Measurements from ENCODE around the gene SMARCA2.

The SMARCA2 gene

GRCh38 chr9:2043243-2043642 is 28.1 kb downstream of the SMARCA2 start:
- DNase-seq: no peak

DNA sequence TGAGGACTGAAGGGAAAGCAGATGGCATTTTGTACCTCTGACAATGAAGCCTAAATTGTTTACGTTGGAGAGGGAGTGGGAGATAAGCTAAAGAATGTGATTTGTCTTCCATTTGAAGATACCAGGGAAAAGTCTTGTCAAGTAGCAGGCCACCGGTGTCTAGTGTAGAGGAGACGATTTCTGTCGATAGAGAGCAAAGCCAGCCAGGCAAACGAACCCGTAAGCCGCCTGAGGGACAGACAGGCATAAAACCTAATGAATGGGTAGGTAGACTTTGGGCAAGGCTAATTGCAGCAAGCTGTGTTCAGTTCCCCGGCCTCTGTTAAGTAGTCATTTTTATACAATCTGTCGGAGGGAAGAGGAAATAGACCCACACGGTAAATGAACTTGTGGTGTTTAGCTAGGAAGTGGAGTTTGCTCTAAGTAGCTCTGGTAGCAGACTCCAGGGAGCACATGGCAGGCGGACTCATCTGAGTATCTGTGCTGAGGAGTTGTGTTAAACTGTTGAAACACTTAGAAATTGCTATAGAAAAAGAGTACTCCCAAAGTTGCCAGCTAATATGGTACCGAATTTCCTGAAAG is 28.8 kb downstream of the SMARCA2 start:
- no peak for DNase-seq

DNA sequence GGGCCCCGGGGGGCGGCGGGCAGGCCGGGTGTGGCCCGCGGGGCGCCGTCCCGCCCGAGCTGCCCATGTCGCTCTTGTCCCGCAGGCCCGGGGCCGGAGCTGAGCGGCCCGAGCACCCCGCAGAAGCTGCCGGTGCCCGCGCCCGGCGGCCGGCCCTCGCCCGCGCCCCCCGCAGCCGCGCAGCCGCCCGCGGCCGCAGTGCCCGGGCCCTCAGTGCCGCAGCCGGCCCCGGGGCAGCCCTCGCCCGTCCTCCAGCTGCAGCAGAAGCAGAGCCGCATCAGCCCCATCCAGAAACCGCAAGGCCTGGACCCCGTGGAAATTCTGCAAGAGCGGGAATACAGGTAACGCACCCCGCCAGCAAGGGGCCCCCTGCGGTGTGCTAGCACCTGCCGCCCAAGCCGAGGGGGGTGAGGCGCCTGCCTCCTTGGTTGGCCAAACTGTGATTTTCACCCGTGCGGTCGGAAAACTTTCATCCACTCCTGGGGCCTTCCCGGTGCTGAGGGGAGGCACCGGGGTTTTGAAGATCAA is 32.1 kb downstream of the SMARCA2 start:
- no peak for DNase-seq

GRCh38 chr9:2047916-2048315 is 32.8 kb downstream of the SMARCA2 start:
- DNase-seq: no peak

DNA sequence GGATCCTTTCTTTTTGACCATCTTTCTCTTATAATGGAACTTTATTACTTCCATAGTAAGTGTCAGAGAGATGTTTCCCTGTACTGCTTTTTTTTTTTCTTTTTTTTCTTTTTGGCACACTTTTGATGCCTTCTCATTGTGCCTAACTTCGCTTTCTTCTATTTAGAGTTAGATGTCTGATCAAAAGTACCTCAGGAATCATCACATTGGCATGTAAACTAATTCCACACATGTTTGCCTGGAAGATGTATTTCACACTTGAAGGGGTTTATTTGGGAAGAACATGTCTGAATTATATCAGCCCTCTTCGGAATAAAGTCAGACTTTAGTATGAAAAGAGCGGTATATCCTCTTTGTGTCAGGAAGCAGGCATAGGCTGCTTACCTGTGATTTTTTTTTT is 35.1 kb downstream of the SMARCA2 start:
- no peak for DNase-seq

- DNase-seq: no peak
Observed at GRCh38 chr9:2053883-2054845, 39.0 kb downstream of the SMARCA2 start.

- DNase-seq: no peak
Observed at GRCh38 chr9:2055203-2055658, 40.1 kb downstream of the SMARCA2 start.

DNA sequence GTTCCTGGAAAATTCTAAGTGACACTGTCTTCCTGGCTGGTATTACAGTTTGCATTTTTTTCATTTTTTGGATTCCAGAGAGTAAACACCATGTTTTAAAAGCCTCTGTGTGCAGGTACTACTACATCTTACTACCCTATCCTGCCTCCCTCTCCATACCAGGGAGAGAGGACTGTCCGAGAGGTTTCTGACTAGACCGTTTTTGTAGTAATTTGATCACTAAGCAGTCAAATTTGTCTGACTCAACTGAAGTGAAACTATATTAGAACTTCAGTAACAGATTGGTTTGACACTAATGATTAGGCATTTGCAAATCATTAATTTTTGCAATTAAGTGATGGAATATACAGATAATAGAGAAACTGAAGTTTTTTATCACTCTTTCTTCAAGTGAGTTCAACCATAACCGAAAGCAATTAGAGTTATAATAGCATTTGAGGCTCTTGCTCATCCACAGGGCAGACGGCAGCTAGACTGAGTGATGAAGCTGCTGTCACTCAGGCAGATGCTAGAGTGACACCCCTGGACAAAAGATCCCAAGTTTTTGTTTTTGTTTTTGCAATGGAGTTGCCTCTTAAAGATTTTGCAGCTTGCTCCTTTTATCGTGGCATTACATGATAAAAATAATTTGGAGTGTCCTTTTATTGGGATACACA is 44.3 kb downstream of the SMARCA2 start:
- no peak for DNase-seq

- no peak for DNase-seq
Observed at GRCh38 chr9:2060424-2060823, 45.3 kb downstream of the SMARCA2 start.

- no peak for DNase-seq
Observed at GRCh38 chr9:2065704-2066103, 50.6 kb downstream of the SMARCA2 start.

- no peak for DNase-seq
Observed at GRCh38 chr9:2066312-2067273, 51.4 kb downstream of the SMARCA2 start.

DNA sequence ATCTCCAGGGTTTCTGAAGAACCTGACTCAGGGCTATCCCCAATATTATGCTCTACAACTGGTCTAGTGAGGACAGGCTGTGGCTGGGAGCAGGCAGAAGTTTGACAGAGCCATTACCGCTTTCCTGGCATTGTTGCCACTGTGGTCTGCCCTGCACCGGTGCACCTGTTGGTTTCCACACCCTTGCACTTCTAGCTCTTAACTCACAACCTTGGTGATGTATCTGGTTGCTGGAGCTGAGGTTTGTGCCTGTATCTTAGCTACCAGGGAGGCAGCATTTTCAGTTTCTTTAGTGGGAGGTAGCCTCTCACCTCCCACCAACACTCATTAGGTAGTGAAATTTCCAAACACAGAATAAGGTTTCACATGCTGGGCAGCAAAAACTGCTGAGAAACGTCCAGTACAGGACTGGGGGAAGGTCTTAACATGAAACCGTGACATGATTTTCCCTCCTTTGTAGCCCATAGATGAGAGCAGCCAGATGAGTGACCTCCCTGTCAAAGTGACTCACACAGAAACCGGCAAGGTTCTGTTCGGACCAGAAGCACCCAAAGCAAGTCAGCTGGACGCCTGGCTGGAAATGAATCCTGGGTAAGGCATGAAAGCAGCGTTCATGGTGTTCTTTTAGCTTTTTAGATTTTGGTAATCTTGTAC is 57.7 kb downstream of the SMARCA2 start:
- no peak for DNase-seq

- DNase-seq: no peak
Observed at GRCh38 chr9:2082772-2083171, 67.6 kb downstream of the SMARCA2 start.

DNA sequence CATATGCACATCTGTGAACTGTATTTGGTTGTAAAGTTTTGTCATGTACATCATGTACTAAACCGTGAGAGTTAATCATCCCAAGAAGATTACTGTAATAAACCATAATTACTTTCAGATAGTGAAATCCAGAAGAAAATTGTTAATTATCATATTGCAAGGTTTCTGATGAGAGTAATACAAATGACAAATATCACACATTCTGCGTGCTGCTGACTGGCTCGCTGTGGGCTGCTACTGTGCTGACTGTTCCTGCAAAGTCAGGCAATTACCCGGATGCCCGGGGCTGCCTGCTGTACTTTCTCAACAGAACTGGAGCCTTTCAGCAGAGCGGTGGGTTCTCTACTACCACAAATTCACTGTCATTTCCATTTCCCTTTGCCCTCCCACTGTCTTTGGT is 68.3 kb downstream of the SMARCA2 start:
- DNase-seq: no peak

- DNase-seq: no peak
Observed at GRCh38 chr9:2085716-2086115, 70.6 kb downstream of the SMARCA2 start.

GRCh38 chr9:2086116-2086515 is 71.0 kb downstream of the SMARCA2 start:
- no peak for DNase-seq

GRCh38 chr9:2086971-2087370 is 71.8 kb downstream of the SMARCA2 start:
- no peak for DNase-seq

- DNase-seq: peak; percentile 72
Observed at GRCh38 chr9:2087500-2088313, 72.6 kb downstream of the SMARCA2 start.

- no peak for DNase-seq
Observed at GRCh38 chr9:2093920-2094597, 78.9 kb downstream of the SMARCA2 start.

- DNase-seq: no peak
Observed at GRCh38 chr9:2096376-2096970, 81.3 kb downstream of the SMARCA2 start.

All from NCI-H1694 treated with DMSO at 0.1 percent for 48 hours (cell line).